Left ventricle myocardium superior (tissue), 1 donor: ENCODE measurements around the gene SCIN. TPM values are rescaled to one million over a fixed set of nuclear protein-coding genes. Genes with fewer than 3 reads are reported as not detected.
"Not testable (repeated sequence)": the region's sequence is repeated elsewhere in the genome, so short reads cannot be mapped to it uniquely, and the experiment has no call there.

ENCODE experiments used
- ATAC-seq: fragments of 200-7000 bp; cut with Tn5 transposase; one replicate; pipeline ENCODE4 v1.9.1; 2020; ENCODE audit warnings: mild to moderate bottlenecking, moderate library complexity
- DNase-seq: peaks from one replicate; pipeline ENCODE4 v3.0.0-alpha.2; 2020
- intact Hi-C: fragments of 100-400 bp; cut with micrococcal nuclease; formaldehyde crosslinking; loops from one replicate; pipeline ENCODE4 v1.11.0; 2022
- total RNA-seq: library from RNA; stranded (reverse); fragmentation: NEBNext Ultra II Directional; extraction: Animal tissue kit (Norgen Biotek cat#: 25700); gene quantifications from one replicate; pipeline ENCODE4 v1.2.1, GENCODE V29; 2021
- donor health status: DM: no; HTN: yes; CAD: no; lungs with severe emphysema.

SCIN gene
- total RNA-seq, 1 donor from 2014 or later, result 0.20 TPM

DNA sequence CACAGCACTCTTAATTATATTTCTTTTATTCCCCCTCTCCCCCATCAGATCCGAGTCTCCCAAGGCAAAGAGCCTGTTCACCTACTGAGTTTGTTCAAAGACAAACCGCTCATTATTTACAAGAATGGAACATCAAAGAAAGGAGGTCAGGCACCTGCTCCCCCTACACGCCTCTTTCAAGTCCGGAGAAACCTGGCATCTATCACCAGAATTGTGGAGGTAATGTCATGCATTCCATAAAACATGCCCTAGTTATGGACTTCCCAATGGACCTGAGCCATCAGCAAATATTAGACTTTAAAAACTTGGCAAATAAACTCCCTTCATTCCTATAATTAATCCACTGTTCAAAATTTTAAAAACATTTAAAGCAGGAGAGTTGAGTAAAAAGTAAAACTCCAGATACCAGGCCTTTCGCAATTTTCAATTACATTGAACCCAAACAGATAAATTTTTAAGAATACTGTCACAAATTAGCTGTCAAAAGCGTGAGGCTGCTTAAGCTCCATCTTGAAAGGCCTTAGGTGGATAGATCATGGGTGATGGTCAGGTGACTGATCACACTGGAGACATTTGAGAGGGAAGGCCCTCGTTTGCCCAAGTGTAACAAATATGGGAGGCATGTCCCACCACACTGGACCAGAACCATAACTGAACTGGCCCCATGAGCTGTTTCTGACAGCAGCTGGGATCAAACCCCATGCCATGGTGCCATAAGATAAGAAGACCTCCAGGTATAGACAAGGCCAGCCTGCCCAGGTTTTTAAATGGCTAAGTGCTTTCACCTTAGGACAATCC lies 70.0 kb downstream of the SCIN start:
- DNase-seq (no peak), ATAC-seq (no peak)
- intact Hi-C loops, result no loop called here

DNA sequence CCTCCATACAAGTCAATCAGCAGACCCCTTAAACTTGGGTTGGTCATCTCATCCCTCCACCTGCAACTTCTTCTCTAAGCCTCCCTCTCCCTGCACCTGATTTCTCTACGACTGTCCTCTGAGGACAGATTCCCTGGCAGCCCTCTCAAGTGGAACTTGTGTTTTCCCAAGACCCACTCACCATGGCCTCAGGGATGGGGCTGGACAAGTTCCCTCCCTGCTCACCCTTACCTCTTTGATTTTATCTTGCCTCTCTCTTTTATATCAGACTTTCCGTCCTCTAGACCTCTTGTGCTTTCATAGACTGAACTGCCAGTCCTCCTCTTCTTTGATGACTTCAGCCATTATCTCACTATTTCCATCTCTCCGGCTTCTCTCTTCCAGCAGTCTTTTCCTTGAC lies 70.7 kb downstream of the SCIN start:
- DNase-seq (no peak), ATAC-seq (no peak)
- intact Hi-C loops, result no loop called here

DNA sequence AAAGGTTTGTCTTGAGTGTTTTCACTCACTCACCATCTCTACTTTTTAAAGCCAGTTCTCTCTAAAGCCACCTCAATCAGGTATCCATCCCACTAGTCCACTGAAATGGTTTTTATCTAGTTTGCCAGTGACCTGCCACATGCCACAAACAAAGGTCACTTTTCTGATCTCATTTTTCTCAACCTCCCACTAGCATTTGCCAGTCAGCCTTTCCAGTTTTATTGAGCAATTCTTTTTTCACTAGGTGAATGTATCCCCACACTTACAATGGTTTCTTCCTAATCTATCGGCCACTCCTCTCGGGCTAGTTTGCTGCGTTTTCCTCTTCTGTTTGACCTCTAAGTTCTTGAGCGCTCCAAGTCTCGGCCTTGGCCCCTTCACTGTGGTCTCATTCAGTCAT lies 72.0 kb downstream of the SCIN start:
- DNase-seq (no peak), ATAC-seq (no peak)
- intact Hi-C loops, result no loop called here

- ATAC-seq (no peak), DNase-seq (no peak)
- intact Hi-C loops, result no loop called here
Measured at GRCh38 chr7:12643001-12643643, 72.6 kb downstream of the SCIN start.

- intact Hi-C loops, result no loop called here
- ATAC-seq (no peak), DNase-seq (no peak)
Measured at GRCh38 chr7:12643644-12644043, 73.1 kb downstream of the SCIN start.

GRCh38 chr7:12645212-12645611 lies 74.7 kb downstream of the SCIN start:
- intact Hi-C loops, DNase-seq, ATAC-seq: not testable (repeated sequence)

DNA sequence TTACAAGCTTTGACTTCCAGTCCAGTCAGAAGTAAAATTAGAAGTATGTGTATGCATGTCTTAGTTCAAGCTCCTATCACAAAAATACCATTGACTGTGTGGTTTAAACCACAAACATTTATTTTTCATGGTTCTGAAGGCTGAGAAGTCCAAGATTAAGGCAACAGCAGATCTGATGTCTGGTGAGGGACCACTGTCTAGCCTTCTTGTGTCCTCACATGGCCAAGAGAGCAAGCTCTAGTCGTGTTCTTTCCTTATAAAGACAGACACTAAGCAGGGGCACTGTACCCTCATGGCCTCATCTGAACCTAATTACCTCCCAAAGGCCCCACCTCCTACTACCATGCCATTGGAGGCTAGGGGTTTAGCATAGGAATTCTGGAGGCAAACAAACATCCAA lies 75.6 kb downstream of the SCIN start:
- DNase-seq (no peak), ATAC-seq (no peak)
- intact Hi-C loops, result no loop called here

- intact Hi-C loops, result no loop called here
Measured at GRCh38 chr7:12647364-12648219, 77.1 kb downstream of the SCIN start.

DNA sequence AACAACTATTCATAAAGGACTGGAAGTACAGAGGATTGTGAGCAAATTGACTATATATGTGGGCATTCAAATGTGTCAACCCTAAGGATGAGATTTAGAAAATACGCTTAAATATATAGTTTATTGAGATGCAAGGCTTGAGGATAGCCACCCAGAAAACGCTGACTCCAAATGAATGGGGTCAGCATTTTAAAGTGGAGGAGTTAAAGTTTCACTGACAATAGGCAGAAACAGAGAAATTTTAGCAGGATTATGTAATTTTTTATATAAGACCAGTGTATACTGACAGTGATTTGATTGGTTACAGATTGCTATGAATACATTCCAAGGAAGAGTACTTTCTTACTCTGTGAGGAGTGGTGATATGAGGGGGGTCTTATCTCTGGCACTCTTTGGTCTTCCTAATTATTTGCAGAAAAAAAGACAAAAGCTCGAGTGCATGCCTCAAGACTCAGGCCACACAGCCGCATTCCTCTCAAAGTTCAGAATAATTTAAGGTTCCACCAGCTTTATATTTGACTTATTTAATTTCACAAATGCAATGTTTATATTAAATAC lies 78.3 kb downstream of the SCIN start:
- no peak for DNase-seq
- intact Hi-C loops, result no loop called here
- no peak for ATAC-seq

More at GRCh38 chr7:12647364-12648219, 77.1 kb downstream of the SCIN start:
- ATAC-seq, result no peak
- no peak for DNase-seq

GRCh38 chr7:12649348-12649747 lies 78.8 kb downstream of the SCIN start:
- DNase-seq, result no peak
- intact Hi-C loops, result no loop called here
- no peak for ATAC-seq

DNA sequence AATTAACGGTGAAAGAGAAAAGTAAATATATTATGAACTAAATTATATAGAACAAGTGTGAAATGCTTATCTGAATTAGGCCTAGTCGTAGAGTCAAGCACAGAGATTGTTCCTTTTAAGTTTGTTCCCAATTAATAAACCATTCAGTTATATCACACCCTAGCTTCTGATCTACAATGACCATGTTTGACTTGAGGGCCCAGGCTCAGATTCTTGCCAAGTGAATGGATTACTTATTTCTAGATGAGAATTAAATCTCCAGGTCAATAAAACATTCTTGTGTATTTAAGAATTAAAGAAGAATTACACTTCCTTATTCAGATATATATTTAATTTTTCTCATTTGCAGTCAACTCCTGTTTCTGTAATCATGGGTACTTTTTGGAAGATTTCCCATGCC lies 79.6 kb downstream of the SCIN start:
- intact Hi-C loops, result no loop called here
- DNase-seq (no peak), ATAC-seq (no peak)

DNA sequence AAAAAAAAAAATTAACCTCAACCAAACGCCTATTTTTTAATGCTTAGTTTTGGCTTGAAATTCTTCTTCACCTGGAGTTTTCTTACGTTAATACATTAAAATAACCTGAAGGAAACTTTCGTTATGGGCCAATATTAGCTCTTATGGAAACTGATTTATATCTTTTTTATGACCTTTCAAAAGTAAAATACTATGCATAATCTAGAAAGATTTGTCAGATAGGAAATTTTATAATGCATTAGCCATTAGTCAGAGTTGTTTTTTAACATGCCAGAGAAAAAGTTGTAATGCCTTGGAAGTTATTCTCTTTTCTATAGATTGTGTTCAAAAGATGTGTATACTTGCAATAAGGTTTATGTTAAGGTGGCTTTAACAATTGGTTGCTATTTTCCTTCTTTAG lies 82.6 kb downstream of the SCIN start:
- intact Hi-C loops, result no loop called here
- DNase-seq, result no peak
- no peak for ATAC-seq

- intact Hi-C loops, result no loop called here
- no peak for DNase-seq
Measured at GRCh38 chr7:12653518-12653917, 83.0 kb downstream of the SCIN start.

GRCh38 chr7:12655161-12655560 lies 84.6 kb downstream of the SCIN start:
- intact Hi-C loops, result no loop called here
- no peak for DNase-seq
- ATAC-seq, result no peak

More at GRCh38 chr7:12653518-12653917, 83.0 kb downstream of the SCIN start:
- ATAC-seq, result no peak

- DNase-seq, intact Hi-C loops, ATAC-seq: not testable (repeated sequence)
Measured at GRCh38 chr7:12660423-12660822, 89.9 kb downstream of the SCIN start.

DNA sequence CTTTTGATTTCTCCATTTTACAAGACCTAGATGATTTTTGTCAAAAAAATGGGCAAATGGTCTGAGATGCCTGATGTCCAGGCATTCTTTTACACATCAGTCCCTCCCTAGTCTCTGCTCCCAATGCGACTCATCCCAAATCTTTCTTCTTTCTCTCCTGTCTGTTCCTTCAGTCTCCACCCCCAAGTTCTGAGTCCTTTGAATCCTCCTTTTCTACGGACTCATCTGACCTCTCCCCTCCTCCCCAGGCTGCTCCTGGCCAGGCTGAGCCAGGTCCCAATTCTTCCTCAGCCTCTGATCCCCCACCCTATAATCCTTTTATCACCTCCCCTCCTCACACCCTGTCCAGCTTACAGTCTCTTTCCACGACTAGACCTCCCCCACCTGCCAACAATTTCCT lies 90.5 kb downstream of the SCIN start:
- intact Hi-C loops, ATAC-seq: not testable (repeated sequence)

DNA sequence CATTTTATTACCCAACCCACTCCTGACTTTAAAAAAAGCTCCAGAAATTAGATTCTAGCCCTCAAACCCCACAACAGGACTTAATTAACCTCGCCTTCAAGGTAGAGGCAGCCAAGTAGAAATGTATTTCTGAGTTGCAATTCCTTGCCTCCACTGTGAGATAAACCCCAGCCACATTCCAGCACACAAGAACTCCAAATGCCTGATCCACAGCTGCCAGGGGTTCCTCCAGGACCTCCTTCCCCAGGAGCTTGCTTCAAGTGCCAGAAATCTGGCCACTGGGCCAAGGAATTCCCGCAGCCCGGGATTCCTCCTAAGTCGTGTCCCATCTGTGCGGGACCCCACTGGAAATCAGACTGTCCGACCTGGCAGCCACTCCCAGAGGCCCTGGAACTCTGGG lies 91.1 kb downstream of the SCIN start:
- ATAC-seq, result no peak
- intact Hi-C loops, result no loop called here
- DNase-seq, result no peak

More for the DNA sequence above, 90.5 kb downstream of the SCIN start:
- DNase-seq, result not testable (repeated sequence)

- no peak for DNase-seq
- peak; percentile 46 for ATAC-seq
- intact Hi-C loops, result no loop called here
Measured at GRCh38 chr7:12670000-12670729, 99.6 kb downstream of the SCIN start.
